ENCODE measurements around the gene VPS8.

GRCh38 chr3:184796551-184796950 is 15.4 kb upstream of the VPS8 start:
- no peak for TF ChIP-seq CTCF (IDR thresholded peaks at IDR 0.05)
- TF ChIP-seq POLR2AphosphoS5 (IDR thresholded peaks at IDR 0.05; ENCODE audit: low read depth, low read length) = no peak
- TF ChIP-seq REST (IDR thresholded peaks at IDR 0.05; ENCODE audit: insufficient read depth in 1 of 2, low read depth in 2 of 2, low read length in 1 of 2) = no peak
- TF ChIP-seq SIN3A (IDR thresholded peaks at IDR 0.05; ENCODE audit: borderline replicate concordance, insufficient read depth, low read depth, low read length) = no peak

Measured in Panc1 (cell line).